K562 (cell line): Measurements from ENCODE around the gene PHLDB1. TPM values are rescaled to one million over a fixed set of nuclear protein-coding genes. Genes with fewer than 3 reads are reported as not detected.

Experiments
- ATAC-seq: fragments of 200-7000 bp; cut with Tn5 transposase; 3 replicates; pipeline ENCODE4 v1.9.1; 2020; ENCODE audit warnings: moderate library complexity
- BruUV-seq: library from RNA; stranded (reverse); fragments of 400-500 nt; replicated peaks from 2 replicates; lab custom pipeline; 2021; lab: Mats Ljungman, UMichigan
- CTCF ChIA-PET: fragments of 300-600 bp; formaldehyde crosslinking; extraction: SDS; loops from one replicate; lab custom pipeline; 2021; ENCODE audit warnings: low intra/inter-chr PET ratio; lab: Yijun Ruan, JAX
- POLR2A ChIA-PET: fragments of 300-600, 350-650 bp; sonication (Branson Sonifier 250); formaldehyde crosslinking; extraction: SDS; loops from one replicate; lab custom pipeline; 2021; ENCODE audit warnings: antibody characterized with exemption, inconsistent platforms; lab: Yijun Ruan, JAX
- DNase-seq, 4 experiments: peaks; one replicate each; pipeline versions ENCODE4 v3.0.0 to v3.0.0-alpha.2; 2011 to 2018; ENCODE audit warnings: low spot score in 3 of 4, mixed read lengths in 3 of 4; ENCODE audit errors: extremely low read depth in 1 of 4
- FAIRE-seq: peaks from 2 replicates; lab custom pipeline; 2011; peaks lifted over from hg19 to GRCh38; lab: Jason Lieb, UNC
- H2AFZ ChIP-seq: 2 replicates; pipeline ENCODE4 v1.6.0; 2011; ENCODE audit warnings: low read depth, low read length, control low read depth, inconsistent platforms
- H3K27ac ChIP-seq: fragments of 200-600 bp; 3 replicates; pipeline ENCODE4 v1.8.0; 2011; ENCODE audit warnings: low read depth, mild to moderate bottlenecking, control low read depth, inconsistent platforms, low read length, moderate library complexity, mixed read lengths; ENCODE audit errors: extremely low read depth
- H3K27me3 ChIP-seq, 2 experiments: fragments of 300-600 bp in 1 of 2; 2 replicates in 1 of 2; 3 replicates in 1 of 2; pipeline versions ENCODE4 v1.6.0 to v1.8.0; 2011; ENCODE audit warnings: inconsistent platforms in 2 of 2, low read length in 2 of 2, mild to moderate bottlenecking in 1 of 2, mixed read lengths in 1 of 2, moderate library complexity in 1 of 2; ENCODE audit not compliant: control insufficient read depth in 2 of 2, insufficient read depth in 2 of 2
- H3K36me3 ChIP-seq: fragments of 300-600 bp; 3 replicates; pipeline ENCODE4 v1.8.0; 2011; ENCODE audit warnings: mild to moderate bottlenecking, low read length, inconsistent platforms; ENCODE audit not compliant: control insufficient read depth, insufficient read depth
- H3K4me1 ChIP-seq, 2 experiments: fragments of 200-600 bp in 1 of 2; replicated peaks in 1 of 2; 2 replicates in 1 of 2; 3 replicates in 1 of 2; pipeline versions ENCODE4 v1.5.1 to v1.8.0; 2011; ENCODE audit warnings: inconsistent platforms in 2 of 2, low read length in 2 of 2, mild to moderate bottlenecking in 1 of 2, mixed read lengths in 1 of 2, moderate library complexity in 1 of 2; ENCODE audit not compliant: control insufficient read depth in 2 of 2, insufficient read depth in 2 of 2
- H3K4me2 ChIP-seq: 2 replicates; pipeline ENCODE4 v1.6.1; 2011; ENCODE audit warnings: low read length, control low read depth, inconsistent platforms, mixed read lengths; ENCODE audit not compliant: insufficient read depth
- H3K4me3 ChIP-seq: fragments of 200-600 bp; sonication (generic), shearing (Covaris generic); 2 replicates; pipeline ENCODE4 v1.5.1; 2016; ENCODE audit warnings: control low read depth, inconsistent platforms
- H3K79me2 ChIP-seq: fragments of 200-600 bp; 3 replicates; pipeline ENCODE4 v1.8.0; 2011; ENCODE audit warnings: low read length, inconsistent platforms; ENCODE audit not compliant: control insufficient read depth, insufficient read depth
- H3K9ac ChIP-seq, 2 experiments: 2 replicates each; pipeline versions ENCODE4 v1.6.0 to v1.6.1; 2011; ENCODE audit warnings: low read depth in 2 of 2, low read length in 2 of 2, control low read depth in 1 of 2, inconsistent platforms in 1 of 2, mild to moderate bottlenecking in 1 of 2, mixed read lengths in 1 of 2; ENCODE audit not compliant: insufficient read depth in 1 of 2
- H3K9me1 ChIP-seq: one replicate; pipeline ENCODE4 v1.6.0; 2011; ENCODE audit warnings: inconsistent platforms, mild to moderate bottlenecking, low read length, moderate library complexity; ENCODE audit not compliant: control insufficient read depth, insufficient read depth
- H3K9me3 ChIP-seq: replicated peaks from 2 replicates; pipeline ENCODE4 v1.5.1; 2011; ENCODE audit warnings: low read depth, low read length, inconsistent platforms; ENCODE audit not compliant: control insufficient read depth, insufficient read depth
- H4K20me1 ChIP-seq: replicated peaks from 2 replicates; pipeline ENCODE4 v1.6.1; 2011; ENCODE audit warnings: low read length, inconsistent platforms, mixed read lengths; ENCODE audit not compliant: control insufficient read depth, insufficient read depth
- ARHGAP35 ChIP-seq: fragments of 450-650 bp; IDR thresholded peaks from 2 replicates; pipeline ENCODE4 v1.6.1; 2018; ENCODE audit not compliant: partially characterized antibody
- DNMT1 ChIP-seq: fragments of 450-650 bp; IDR thresholded peaks from 2 replicates; pipeline ENCODE4 v1.6.1; 2016; ENCODE audit warnings: antibody characterized with exemption, mild to moderate bottlenecking
- DPF2 ChIP-seq: fragments of 450-650 bp; IDR thresholded peaks from 2 replicates; pipeline ENCODE4 v1.6.1; 2016
- GTF2E2 ChIP-seq: fragments of 200-800 bp; sonication (Bioruptor generic); IDR thresholded peaks from 2 replicates; pipeline ENCODE4 v1.6.1; 2016; ENCODE audit warnings: missing genetic modification characterization, missing compliant biosample characterization
- LARP7 ChIP-seq: fragments of 450-650 bp; IDR thresholded peaks from 2 replicates; pipeline ENCODE4 v1.6.1; 2016
- MIER1 ChIP-seq: fragments of 450-650 bp; IDR thresholded peaks from 2 replicates; pipeline ENCODE4 v1.6.1; 2016; ENCODE audit warnings: antibody characterized with exemption, mild to moderate bottlenecking, low read depth
- PBX2 ChIP-seq, 2 experiments: IDR thresholded peaks in 1 of 2; conservative IDR thresholded peaks in 1 of 2; 2 replicates each; pipeline ENCODE4 v1.6.1; 2016; ENCODE audit warnings: low read depth in 2 of 2, mild to moderate bottlenecking in 1 of 2, missing compliant biosample characterization in 1 of 2, missing genetic modification characterization in 1 of 2, moderate library complexity in 1 of 2
- ZNF197 ChIP-seq: fragments of 200-800 bp; sonication (Bioruptor generic); IDR thresholded peaks from 2 replicates; pipeline ENCODE4 v1.6.1; 2016; ENCODE audit warnings: low read depth, missing genetic modification characterization, missing compliant biosample characterization
- ZNF311 ChIP-seq: fragments of 250-450 bp; sonication (Bioruptor Pico); IDR thresholded peaks from 2 replicates; pipeline ENCODE4 v1.4.0; 2020; ENCODE audit warnings: mild to moderate bottlenecking, moderate library complexity
- ZNF592 ChIP-seq: fragments of 450-650 bp; IDR thresholded peaks from 2 replicates; pipeline ENCODE4 v1.6.1; 2017; ENCODE audit warnings: antibody characterized with exemption, mild to moderate bottlenecking
- ZSCAN32 ChIP-seq: fragments of 450-650 bp; formaldehyde crosslinking; IDR thresholded peaks from 2 replicates; pipeline ENCODE4 v1.4.0; 2020; ENCODE audit warnings: mild to moderate bottlenecking, moderate library complexity
- WGBS: fragments of 100-300 bp; shearing (Covaris generic); methylation state at CpG from one replicate; pipeline ENCODE4 v1.1.6; 2016; ENCODE audit warnings: low coverage, mixed read lengths; ENCODE audit not compliant: insufficient coverage; ENCODE audit errors: missing lambda C conversion rate; 5-methylcytosine and 5-hydroxymethylcytosine counted together
- in situ Hi-C: fragments of 300-500 bp; cut with MboI; formaldehyde crosslinking; loops from 4 replicates; pipeline ENCODE4 v1.15.0; 2018; ENCODE audit warnings: inconsistent platforms, mixed read lengths
- intact Hi-C: fragments of 100-400 bp; cut with micrococcal nuclease; formaldehyde crosslinking; loops from 2 replicates; pipeline ENCODE4 v1.14.2; 2022
- polyA plus RNA-seq, 8 experiments: library from polyadenylated mRNA; depleted of rRNA in 4 of 8; stranded (reverse) in 5 of 8; unstranded in 3 of 8; fragments of >200 nt; fragmentation: Nextera tagmentation in 2 of 8; fragmentation: Illumina TruSeq in 1 of 8; extraction: Ambion mirVana in 2 of 8; extraction: Trizol in 1 of 8; gene quantifications; 2 replicates each; pipeline versions ENCODE4 v1.2.1 to v1.2.3, GENCODE V29; 2011 to 2014; ENCODE audit warnings: inconsistent platforms in 1 of 8, missing spikeins in 1 of 8
- total RNA-seq, 7 experiments: library from RNA; depleted of rRNA in 6 of 7; stranded (reverse); fragments of >200 nt in 6 of 7; fragmentation: Illumina TruSeq in 2 of 7; extraction: Trizol in 2 of 7; gene quantifications; 2 replicates each; pipeline versions ENCODE4 v1.2.1 to v1.2.3, GENCODE V29; 2011 to 2021; ENCODE audit warnings: low replicate concordance in 1 of 7

PHLDB1 gene
- total and polyA plus RNA-seq, 9 of the 15 experiments (the other 6 are each of a cell fraction or from before 2014, with no cell fraction given): 2.0 to 28.7 (median 16.2) TPM

- Histone ChIP-seq H3K9me1 (peaks cover 9% of the 10 kb centered on the region), H3K79me2 (no peaks in the 10 kb centered on the region), H3K4me3 (no peak overlapping the region), H3K4me2 (no peak overlapping the region), H3K27me3 (no peaks in the 10 kb centered on the region), H3K36me3 (peaks cover 5% of the 10 kb centered on the region; the same call in 2 of the 3 replicates), H3K27ac (no peak overlapping the region), H3K9me3 (no peaks in the 10 kb centered on the region), H2AFZ (no peak overlapping the region), H4K20me1 (no peaks in the 10 kb centered on the region), H3K4me1 (peaks cover 0 to 32% of the 10 kb centered on the region in 2 experiments; a peak in 2 of 5 replicates), H3K9ac (peak overlapping the region in 1 of 2 experiments; percentile 78; a peak in 2 of 4 replicates)
- ChIA-PET CTCF (interaction anchor here (0.8 to 4.4 kb wide), 6 partner anchors 27 to 515 kb away, joined by 4 to 40 read pairs (median 10); partner anchors contain the start of gene UPK2), POLR2A (interaction anchor here (0.6 to 1.6 kb wide), 3 partner anchors 38 to 53 kb away, joined by 3 to 5 read pairs (median 3); no protein-coding TSS in a partner anchor)
- in situ Hi-C loops: no loop called here
- TF ChIP-seq ZSCAN32 (CRISPR knock-in tag) (no peak), DNMT1 (no peak), LARP7 (no peak), PBX2 (CRISPR knock-in tag; IDR thresholded peaks at IDR 0.05; ENCODE audit: low read depth) (no peak), PBX2 (tag; conservative IDR thresholded peaks at IDR 0.05; ENCODE audit: low read depth) (no peak), MIER1 (no peak), ZNF592 (no peak), ZNF311 (CRISPR knock-in tag) (no peak), DPF2 (no peak), GTF2E2 (tag) (no peak), ZNF197 (CRISPR knock-in tag) (no peak), ARHGAP35 (no peak)
- WGBS: 47% methylated on average over 14 of the region's 14 CpGs
- ATAC-seq (no peak), DNase-seq (no peak), FAIRE-seq (peak; percentile 15)
- BruUV-seq: no TSS peak
- intact Hi-C loops: loop anchor here (1.0 to 10.0 kb wide), 4 partner anchors 13 to 295 kb away; partner anchors contain the start of gene UPK2
Observed at GRCh38 chr11:118659953-118660680, 52.7 kb downstream of the PHLDB1 start.
